NCI-H1105 treated with DMSO at 0.1 percent for 48 hours (cell line): ENCODE measurements around the gene ATXN7L1.
"Not testable (repeated sequence)": the region's sequence is repeated elsewhere in the genome, so short reads cannot be mapped to it uniquely, and the experiment has no call there.

ENCODE experiments used
- DNase-seq: peaks from one replicate; lab custom pipeline; 2025; lab: John Stamatoyannopoulos, UW

ATXN7L1 gene

GRCh38 chr7:105617280-105618015, 259.0 kb downstream of the ATXN7L1 start:
- no peak for DNase-seq

GRCh38 chr7:105614341-105614840, 262.0 kb downstream of the ATXN7L1 start:
- DNase-seq, result no peak

- no peak for DNase-seq
Measured at GRCh38 chr7:105613611-105614330, 262.6 kb downstream of the ATXN7L1 start.

GRCh38 chr7:105612806-105613205, 263.6 kb downstream of the ATXN7L1 start:
- no peak for DNase-seq

GRCh38 chr7:105611856-105612775, 264.3 kb downstream of the ATXN7L1 start:
- no peak for DNase-seq

- DNase-seq, result no peak
Measured at GRCh38 chr7:105610165-105610930, 266.1 kb downstream of the ATXN7L1 start.

- DNase-seq, result peak; percentile 32
Measured at GRCh38 chr7:105602325-105603305, 273.8 kb downstream of the ATXN7L1 start.

- DNase-seq, result no peak
Measured at GRCh38 chr7:105600720-105601550, 275.5 kb downstream of the ATXN7L1 start.

GRCh38 chr7:105599551-105599950, 276.8 kb downstream of the ATXN7L1 start:
- no peak for DNase-seq

- DNase-seq, result not testable (repeated sequence)
Measured at GRCh38 chr7:105599080-105599479, 277.3 kb downstream of the ATXN7L1 start.

- DNase-seq, result no peak
Measured at GRCh38 chr7:105596866-105597265, 279.5 kb downstream of the ATXN7L1 start.

- DNase-seq, result peak; percentile 58
Measured at GRCh38 chr7:105594034-105594433, 282.4 kb downstream of the ATXN7L1 start.

GRCh38 chr7:105591522-105591921, 284.9 kb downstream of the ATXN7L1 start:
- no peak for DNase-seq

GRCh38 chr7:105590793-105591192, 285.6 kb downstream of the ATXN7L1 start:
- DNase-seq, result no peak

GRCh38 chr7:105589356-105590077, 286.9 kb downstream of the ATXN7L1 start:
- peak; percentile 83 for DNase-seq

- DNase-seq, result no peak
Measured at GRCh38 chr7:105587909-105588635, 288.3 kb downstream of the ATXN7L1 start.

- no peak for DNase-seq
Measured at GRCh38 chr7:105585850-105586500, 290.4 kb downstream of the ATXN7L1 start.
